ENCODE results near the gene RAD51B.

RAD51B gene

GRCh38 chr14:68243450-68244010, 424.0 kb downstream of the RAD51B start:
- TF ChIP-seq ZFX (IDR thresholded peaks at IDR 0.05) (no peak), CTCF (conservative IDR thresholded peaks at IDR 0.05) (no peak)
- H3K27ac ChIP-seq, result no peak overlapping the region

DNA sequence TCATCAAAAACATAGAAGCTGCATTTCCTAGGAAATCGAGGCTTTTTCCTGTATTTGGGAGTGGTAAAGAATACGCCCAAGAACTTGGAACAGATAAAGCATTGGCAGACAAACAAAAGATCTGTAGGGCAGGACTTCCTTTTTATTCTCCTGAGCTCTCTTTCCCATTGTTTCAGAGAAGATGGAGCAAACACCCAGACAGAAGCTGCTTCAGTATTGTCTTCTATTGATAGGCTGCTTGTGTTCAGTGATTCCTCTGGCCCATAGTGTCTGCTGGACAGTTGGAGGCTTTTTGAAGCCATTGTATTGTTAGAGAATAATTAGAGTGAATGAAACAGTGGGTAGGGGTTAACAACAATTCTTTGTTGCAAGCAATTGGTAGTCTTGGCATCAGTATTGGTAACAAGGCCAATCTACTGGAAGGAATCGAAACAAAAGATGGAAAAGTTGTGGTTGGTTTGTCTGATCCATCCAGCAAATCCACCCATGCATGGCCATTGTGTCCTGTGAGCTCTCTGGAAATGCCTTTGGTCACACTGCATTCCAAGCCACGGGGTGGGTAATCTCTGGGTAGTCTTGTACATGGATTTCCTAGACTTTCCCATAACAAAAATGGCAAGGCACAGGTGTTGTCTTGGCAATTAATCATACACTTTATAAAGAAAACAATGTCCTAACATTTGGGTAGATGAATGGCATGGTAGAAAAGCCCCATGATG, 424.8 kb downstream of the RAD51B start:
- no peak overlapping the region for H3K27ac ChIP-seq

GRCh38 chr14:68245146-68246073, 425.8 kb downstream of the RAD51B start:
- TF ChIP-seq CTCF (conservative IDR thresholded peaks at IDR 0.05) (no peak), ZFX (IDR thresholded peaks at IDR 0.05) (no peak)
- no peak overlapping the region for H3K27ac ChIP-seq

More for the DNA sequence above, 424.8 kb downstream of the RAD51B start:
- TF ChIP-seq CTCF (conservative IDR thresholded peaks at IDR 0.05) (no peak), ZFX (IDR thresholded peaks at IDR 0.05) (no peak)

DNA sequence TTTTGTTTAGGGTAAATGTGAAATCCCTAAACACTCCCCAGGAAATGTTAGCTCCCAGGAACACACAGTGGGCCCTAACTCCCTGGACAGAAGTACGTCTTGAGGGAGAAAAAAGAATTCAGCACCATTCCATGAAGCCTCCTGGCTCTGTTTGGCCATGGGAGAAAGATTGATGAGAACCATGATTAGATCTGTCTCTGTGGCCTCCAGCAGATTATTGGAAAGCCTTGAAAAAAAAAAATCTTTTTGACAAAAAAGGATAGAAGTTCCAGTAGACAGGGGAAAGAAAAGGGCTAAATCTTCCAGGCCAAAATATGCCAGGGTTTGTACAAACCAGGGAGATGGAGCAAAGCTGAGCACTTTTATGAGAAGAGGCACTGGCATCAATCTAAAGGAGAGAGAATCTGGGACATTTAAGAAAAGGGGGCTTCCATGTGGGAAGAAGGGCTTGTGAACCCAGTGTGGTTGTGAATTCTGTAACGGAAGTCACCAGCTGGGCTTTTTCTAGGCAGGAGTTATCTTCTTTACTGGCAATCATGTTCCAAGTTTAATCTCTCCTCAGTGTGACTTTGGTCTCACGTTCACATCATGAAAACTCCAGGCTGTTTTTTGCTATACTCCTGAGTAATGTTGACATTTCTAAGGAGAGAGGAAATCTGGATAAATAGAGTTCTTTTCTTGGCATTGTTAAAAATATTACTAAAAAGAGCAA, 426.7 kb downstream of the RAD51B start:
- no peak overlapping the region for H3K27ac ChIP-seq

DNA sequence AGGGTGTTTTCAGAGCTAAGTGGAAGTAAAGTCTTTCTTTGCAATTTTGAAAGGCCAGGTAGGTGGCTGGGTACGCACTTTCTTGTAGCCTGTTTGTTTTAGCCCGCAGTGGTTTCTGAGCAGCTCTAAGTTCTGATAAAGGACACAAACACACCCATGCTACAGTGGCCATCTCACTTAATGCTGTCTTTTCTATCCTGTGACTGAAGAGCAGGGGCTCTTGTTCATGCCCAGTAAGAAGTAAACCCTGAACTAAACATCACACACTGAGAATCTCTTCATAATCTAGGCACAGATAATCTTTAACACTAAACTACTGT, 427.2 kb downstream of the RAD51B start:
- H3K27ac ChIP-seq, result no peak overlapping the region
- TF ChIP-seq CTCF (conservative IDR thresholded peaks at IDR 0.05) (no peak), ZFX (IDR thresholded peaks at IDR 0.05) (no peak)

More for the DNA sequence above, 426.7 kb downstream of the RAD51B start:
- no peak for TF ChIP-seq ZFX (IDR thresholded peaks at IDR 0.05)
- TF ChIP-seq CTCF (conservative IDR thresholded peaks at IDR 0.05), result no peak

DNA sequence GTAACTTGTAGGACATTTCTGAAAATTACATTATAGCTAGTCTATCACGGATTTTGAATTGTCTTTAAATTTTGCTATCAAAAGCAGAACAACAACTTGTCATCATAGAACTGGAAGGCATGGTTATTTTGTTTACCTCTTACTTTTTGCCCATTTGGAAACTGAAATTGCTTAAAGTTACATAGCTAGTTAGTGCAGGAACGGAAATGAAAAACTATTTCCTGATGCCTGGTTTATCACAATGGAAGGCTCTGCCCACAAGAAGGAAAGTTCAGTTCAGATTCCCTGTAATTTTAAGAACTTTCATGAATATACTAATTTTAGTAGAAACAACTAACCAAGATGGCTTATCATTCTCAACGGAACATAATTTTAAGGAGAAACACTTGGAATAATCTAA, 427.7 kb downstream of the RAD51B start:
- no peak overlapping the region for H3K27ac ChIP-seq
- TF ChIP-seq CTCF (conservative IDR thresholded peaks at IDR 0.05), result no peak
- no peak for TF ChIP-seq ZFX (IDR thresholded peaks at IDR 0.05)

All from C4-2B (cell line).